Measurements from ENCODE around the gene CDX2. TPM values are rescaled to one million over a fixed set of nuclear protein-coding genes. Genes with fewer than 3 reads are reported as not detected.

Gene CDX2
- total and polyA plus RNA-seq, 9 of the 15 experiments (the other 6 are each of a cell fraction or from before 2014, with no cell fraction given), result 0.04 TPM; not detected in 8

GRCh38 chr13:27917121-27917947, 51.8 kb downstream of the CDX2 start:
- intact Hi-C loops (cut with micrococcal nuclease), result no loop called here

GRCh38 chr13:27915301-27916207, 53.6 kb downstream of the CDX2 start:
- no peak for ATAC-seq
- H3K27me3 ChIP-seq (ENCODE audit: control insufficient read depth in 2 of 2, insufficient read depth in 2 of 2, low read length in 2 of 2), result peaks cover 11 to 33% of the 10 kb centered on the region in 2 experiments; a peak in 4 of 5 replicates
- no peak for DNase-seq (ENCODE audit: extremely low read depth in 1 of 4, low spot score in 3 of 4)
- intact Hi-C loops (cut with micrococcal nuclease), result no loop called here
- TF ChIP-seq, protein P1, sequence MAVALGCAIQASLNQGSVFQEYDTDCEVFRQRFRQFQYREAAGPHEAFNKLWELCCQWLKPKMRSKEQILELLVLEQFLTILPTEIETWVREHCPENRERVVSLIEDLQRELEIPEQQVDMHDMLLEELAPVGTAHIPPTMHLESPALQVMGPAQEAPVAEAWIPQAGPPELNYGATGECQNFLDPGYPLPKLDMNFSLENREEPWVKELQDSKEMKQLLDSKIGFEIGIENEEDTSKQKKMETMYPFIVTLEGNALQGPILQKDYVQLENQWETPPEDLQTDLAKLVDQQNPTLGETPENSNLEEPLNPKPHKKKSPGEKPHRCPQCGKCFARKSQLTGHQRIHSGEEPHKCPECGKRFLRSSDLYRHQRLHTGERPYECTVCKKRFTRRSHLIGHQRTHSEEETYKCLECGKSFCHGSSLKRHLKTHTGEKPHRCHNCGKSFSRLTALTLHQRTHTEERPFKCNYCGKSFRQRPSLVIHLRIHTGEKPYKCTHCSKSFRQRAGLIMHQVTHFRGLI (CRISPR knock-in tag; IDR thresholded peaks at IDR 0.05), result no peak
- CTCF ChIA-PET (ENCODE audit: low intra/inter-chr PET ratio), result no interaction called here
- no peaks in the 10 kb centered on the region for H3K9me1 ChIP-seq (ENCODE audit: control insufficient read depth, insufficient read depth, low read length)
- H3K4me3 ChIP-seq, result no peak overlapping the region
- no peak overlapping the region for H3K27ac ChIP-seq (ENCODE audit: extremely low read depth, low read depth, low read length)
- 0% methylated on average over 8 of the region's 10 CpGs for WGBS (ENCODE audit: insufficient coverage, low coverage, missing lambda C conversion rate)
- no peaks in the 10 kb centered on the region for H4K20me1 ChIP-seq (replicated peaks; ENCODE audit: control insufficient read depth, insufficient read depth, low read length)
- peaks cover 0 to 9% of the 10 kb centered on the region in 2 experiments; a peak in 2 of 5 replicates for H3K4me1 ChIP-seq (replicated peaks in 1 of 2; ENCODE audit: control insufficient read depth in 2 of 2, insufficient read depth in 2 of 2, low read length in 2 of 2)
- no TSS peak for BruUV-seq (replicated peaks)
- POLR2A ChIA-PET, result interaction anchor here (0.6 to 1.1 kb wide), 3 partner anchors 8 to 514 kb away, joined by 3 read pairs; no protein-coding TSS in a partner anchor
- H3K79me2 ChIP-seq (ENCODE audit: control insufficient read depth, insufficient read depth, low read length), result no peaks in the 10 kb centered on the region
- H3K9me3 ChIP-seq (replicated peaks; ENCODE audit: control insufficient read depth, insufficient read depth, low read depth, low read length), result no peaks in the 10 kb centered on the region
- in situ Hi-C loops (cut with MboI), result no loop called here
- no peak overlapping the region for H3K4me2 ChIP-seq (ENCODE audit: insufficient read depth, low read length)
- no peak overlapping the region for H2AFZ ChIP-seq (ENCODE audit: low read depth, low read length)
- no peaks in the 10 kb centered on the region for H3K36me3 ChIP-seq (ENCODE audit: control insufficient read depth, insufficient read depth, low read length)
- FAIRE-seq, result no peak
- H3K9ac ChIP-seq (ENCODE audit: insufficient read depth in 1 of 2, low read depth in 2 of 2, low read length in 2 of 2), result no peak overlapping the region

More at GRCh38 chr13:27917121-27917947, 51.8 kb downstream of the CDX2 start:
- H3K4me1 ChIP-seq (replicated peaks in 1 of 2; ENCODE audit: control insufficient read depth in 2 of 2, insufficient read depth in 2 of 2, low read length in 2 of 2), result peaks cover 0 to 9% of the 10 kb centered on the region in 2 experiments; a peak in 2 of 5 replicates
- DNase-seq (ENCODE audit: extremely low read depth in 1 of 4, low spot score in 3 of 4), result no peak
- POLR2A ChIA-PET, result no interaction called here
- no peak for ATAC-seq
- no peak for TF ChIP-seq NFE2L1 (tag; IDR thresholded peaks at IDR 0.05; ENCODE audit: borderline replicate concordance, low read depth)
- no peak for TF ChIP-seq ZKSCAN8 (CRISPR knock-in tag; IDR thresholded peaks at IDR 0.05)
- no peak for TF ChIP-seq SMAD4 (CRISPR knock-in tag; conservative IDR thresholded peaks at IDR 0.05)
- no peak overlapping the region for H3K9ac ChIP-seq (ENCODE audit: insufficient read depth in 1 of 2, low read depth in 2 of 2, low read length in 2 of 2)
- H2AFZ ChIP-seq (ENCODE audit: low read depth, low read length), result no peak overlapping the region
- H3K27me3 ChIP-seq (ENCODE audit: control insufficient read depth in 2 of 2, insufficient read depth in 2 of 2, low read length in 2 of 2), result peaks cover 11 to 51% of the 10 kb centered on the region in 2 experiments; a peak in 4 of 5 replicates
- H3K4me3 ChIP-seq, result no peak overlapping the region
- in situ Hi-C loops (cut with MboI), result no loop called here
- CTCF ChIA-PET (ENCODE audit: low intra/inter-chr PET ratio), result no interaction called here
- 7% methylated on average over 39 of the region's 48 CpGs for WGBS (ENCODE audit: insufficient coverage, low coverage, missing lambda C conversion rate)
- H3K9me3 ChIP-seq (replicated peaks; ENCODE audit: control insufficient read depth, insufficient read depth, low read depth, low read length), result no peaks in the 10 kb centered on the region
- BruUV-seq (replicated peaks), result no TSS peak
- no peak overlapping the region for H3K27ac ChIP-seq (ENCODE audit: extremely low read depth, low read depth, low read length)
- no peak overlapping the region for H3K4me2 ChIP-seq (ENCODE audit: insufficient read depth, low read length)
- H3K79me2 ChIP-seq (ENCODE audit: control insufficient read depth, insufficient read depth, low read length), result no peaks in the 10 kb centered on the region
- H4K20me1 ChIP-seq (replicated peaks; ENCODE audit: control insufficient read depth, insufficient read depth, low read length), result no peaks in the 10 kb centered on the region
- no peaks in the 10 kb centered on the region for H3K36me3 ChIP-seq (ENCODE audit: control insufficient read depth, insufficient read depth, low read length)
- no peaks in the 10 kb centered on the region for H3K9me1 ChIP-seq (ENCODE audit: control insufficient read depth, insufficient read depth, low read length)
- FAIRE-seq, result no peak

Measured in K562 (cell line).